ENCODE results near the gene CCDC194.

GRCh38 chr19:17419154-17419620, 25.2 kb upstream of the CCDC194 start:
- no peak for TF ChIP-seq POLR2A (IDR thresholded peaks at IDR 0.05)
- no peak for TF ChIP-seq POLR2AphosphoS5 (IDR thresholded peaks at IDR 0.05)
- TF ChIP-seq, protein P1, sequence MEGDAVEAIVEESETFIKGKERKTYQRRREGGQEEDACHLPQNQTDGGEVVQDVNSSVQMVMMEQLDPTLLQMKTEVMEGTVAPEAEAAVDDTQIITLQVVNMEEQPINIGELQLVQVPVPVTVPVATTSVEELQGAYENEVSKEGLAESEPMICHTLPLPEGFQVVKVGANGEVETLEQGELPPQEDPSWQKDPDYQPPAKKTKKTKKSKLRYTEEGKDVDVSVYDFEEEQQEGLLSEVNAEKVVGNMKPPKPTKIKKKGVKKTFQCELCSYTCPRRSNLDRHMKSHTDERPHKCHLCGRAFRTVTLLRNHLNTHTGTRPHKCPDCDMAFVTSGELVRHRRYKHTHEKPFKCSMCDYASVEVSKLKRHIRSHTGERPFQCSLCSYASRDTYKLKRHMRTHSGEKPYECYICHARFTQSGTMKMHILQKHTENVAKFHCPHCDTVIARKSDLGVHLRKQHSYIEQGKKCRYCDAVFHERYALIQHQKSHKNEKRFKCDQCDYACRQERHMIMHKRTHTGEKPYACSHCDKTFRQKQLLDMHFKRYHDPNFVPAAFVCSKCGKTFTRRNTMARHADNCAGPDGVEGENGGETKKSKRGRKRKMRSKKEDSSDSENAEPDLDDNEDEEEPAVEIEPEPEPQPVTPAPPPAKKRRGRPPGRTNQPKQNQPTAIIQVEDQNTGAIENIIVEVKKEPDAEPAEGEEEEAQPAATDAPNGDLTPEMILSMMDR (IDR thresholded peaks at IDR 0.05) = no peak
- TF ChIP-seq EP300 (IDR thresholded peaks at IDR 0.05) = no peak

Measured in upper lobe of left lung (tissue), 4 donors.